AG04450 (cell line): Measurements from ENCODE around the gene MPRIP. TPM values are rescaled to one million over a fixed set of nuclear protein-coding genes. Genes with fewer than 3 reads are reported as not detected.

Source experiments
- CTCF ChIA-PET: fragments of 300-600, 350-600 bp; formaldehyde crosslinking; extraction: SDS; loops from one replicate; lab custom pipeline; 2022; ENCODE audit warnings: antibody characterized with exemption, inconsistent platforms; lab: Charles Lee
- POLR2A ChIA-PET: fragments of 350-600 bp; formaldehyde crosslinking; extraction: SDS; loops from one replicate; lab custom pipeline; 2021; ENCODE audit warnings: antibody characterized with exemption, inconsistent platforms; lab: Yijun Ruan, JAX
- DNase-seq: peaks from one replicate; pipeline ENCODE4 v3.0.0-alpha.2; 2011; ENCODE audit warnings: low read depth, low spot score
- H3K27ac ChIP-seq: one replicate; pipeline ENCODE4 v1.5.1; 2012; ENCODE audit warnings: low read depth, low read length, control low read depth
- H3K27me3 ChIP-seq: one replicate; pipeline ENCODE4 v1.6.0; 2012; ENCODE audit warnings: low read length; ENCODE audit not compliant: control insufficient read depth, insufficient read depth
- H3K4me3 ChIP-seq: 2 replicates; pipeline ENCODE4 v1.5.1; 2011; ENCODE audit warnings: mild to moderate bottlenecking, low read depth, low read length, control low read depth
- H3K9me3 ChIP-seq: 2 replicates; pipeline ENCODE4 v1.5.1; 2012; ENCODE audit warnings: low read length; ENCODE audit not compliant: control insufficient read depth, insufficient read depth
- polyA plus RNA-seq: library from polyadenylated mRNA; depleted of rRNA; stranded (reverse); fragments of >200 nt; gene quantifications from 2 replicates; pipeline ENCODE4 v1.2.3, GENCODE V29; 2011
- TF ChIP-seq, protein P1 (sequence below): IDR thresholded peaks from 2 replicates; pipeline ENCODE4 v1.5.1; 2011; ENCODE audit warnings: low read depth, low read length, control low read depth, inconsistent platforms

Gene MPRIP
- polyA plus RNA-seq, 1 experiment = 95.0 TPM

- CTCF ChIA-PET = no interaction called here
These were observed 47.8 kb downstream of the MPRIP start for GRCh38 chr17:17089796-17090641.

GRCh38 chr17:17090642-17091103 lies 48.4 kb downstream of the MPRIP start:
- TF ChIP-seq, protein P1, sequence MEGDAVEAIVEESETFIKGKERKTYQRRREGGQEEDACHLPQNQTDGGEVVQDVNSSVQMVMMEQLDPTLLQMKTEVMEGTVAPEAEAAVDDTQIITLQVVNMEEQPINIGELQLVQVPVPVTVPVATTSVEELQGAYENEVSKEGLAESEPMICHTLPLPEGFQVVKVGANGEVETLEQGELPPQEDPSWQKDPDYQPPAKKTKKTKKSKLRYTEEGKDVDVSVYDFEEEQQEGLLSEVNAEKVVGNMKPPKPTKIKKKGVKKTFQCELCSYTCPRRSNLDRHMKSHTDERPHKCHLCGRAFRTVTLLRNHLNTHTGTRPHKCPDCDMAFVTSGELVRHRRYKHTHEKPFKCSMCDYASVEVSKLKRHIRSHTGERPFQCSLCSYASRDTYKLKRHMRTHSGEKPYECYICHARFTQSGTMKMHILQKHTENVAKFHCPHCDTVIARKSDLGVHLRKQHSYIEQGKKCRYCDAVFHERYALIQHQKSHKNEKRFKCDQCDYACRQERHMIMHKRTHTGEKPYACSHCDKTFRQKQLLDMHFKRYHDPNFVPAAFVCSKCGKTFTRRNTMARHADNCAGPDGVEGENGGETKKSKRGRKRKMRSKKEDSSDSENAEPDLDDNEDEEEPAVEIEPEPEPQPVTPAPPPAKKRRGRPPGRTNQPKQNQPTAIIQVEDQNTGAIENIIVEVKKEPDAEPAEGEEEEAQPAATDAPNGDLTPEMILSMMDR = no peak
- Histone ChIP-seq H3K27ac (no peak overlapping the region), H3K9me3 (no peaks in the 10 kb centered on the region), H3K4me3 (no peak overlapping the region), H3K27me3 (no peaks in the 10 kb centered on the region)
- POLR2A ChIA-PET = no interaction called here
- CTCF ChIA-PET = no interaction called here
- no peak for DNase-seq

More at GRCh38 chr17:17089796-17090641, 47.8 kb downstream of the MPRIP start:
- Histone ChIP-seq H3K27ac (no peak overlapping the region), H3K27me3 (no peaks in the 10 kb centered on the region), H3K9me3 (no peaks in the 10 kb centered on the region), H3K4me3 (no peak overlapping the region)
- no peak for DNase-seq
- TF ChIP-seq, protein P1 = no peak
- POLR2A ChIA-PET = no interaction called here

GRCh38 chr17:17091276-17091675 lies 49.0 kb downstream of the MPRIP start:
- Histone ChIP-seq H3K27me3 (no peaks in the 10 kb centered on the region), H3K27ac (no peak overlapping the region), H3K9me3 (no peaks in the 10 kb centered on the region), H3K4me3 (no peak overlapping the region)
- TF ChIP-seq, protein P1 = no peak
- CTCF ChIA-PET = no interaction called here
- POLR2A ChIA-PET = no interaction called here
- no peak for DNase-seq

DNA sequence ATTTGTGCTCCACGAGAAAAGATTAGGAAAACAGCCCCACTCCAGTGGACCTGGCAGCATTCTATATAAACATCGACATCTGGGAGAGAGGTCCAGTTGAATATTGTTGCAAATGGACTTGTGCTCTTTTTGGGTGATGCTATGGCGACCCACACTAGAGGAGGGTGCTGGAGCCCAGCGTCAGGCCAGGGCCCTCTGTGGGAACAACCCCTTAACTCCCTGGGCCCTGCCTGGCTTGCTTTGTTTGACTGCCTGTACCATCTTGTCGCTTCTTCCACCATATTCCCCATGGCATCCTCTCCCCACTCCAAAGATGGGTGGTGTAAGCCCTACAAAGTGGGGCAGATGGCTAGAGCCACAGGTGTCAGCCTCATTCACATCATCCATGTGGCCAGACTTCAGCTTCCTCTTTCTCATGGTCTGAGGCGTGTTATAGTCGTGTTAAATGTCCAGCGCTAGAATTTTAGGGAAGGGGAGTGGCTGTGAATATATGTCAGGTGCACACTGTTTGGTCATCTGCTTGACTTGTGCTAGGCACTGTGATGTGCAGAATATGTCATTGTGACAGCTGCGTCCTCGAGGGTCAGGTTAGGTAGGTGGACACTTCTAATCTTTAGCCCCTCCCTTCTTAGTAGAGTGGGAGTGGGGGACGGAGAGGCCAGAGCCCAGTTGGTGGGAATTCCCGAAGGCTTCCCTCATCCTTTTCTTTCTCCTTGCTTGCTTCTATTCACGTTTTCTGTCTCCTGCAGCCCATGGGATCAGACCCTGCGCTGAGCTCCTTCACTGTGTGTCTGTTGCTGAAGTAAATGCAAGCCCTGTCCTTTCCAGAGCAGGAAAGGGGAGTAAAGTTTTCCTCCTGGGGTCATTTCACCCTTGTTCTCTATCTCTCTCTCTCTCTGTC lies 49.8 kb downstream of the MPRIP start:
- ChIA-PET CTCF (no interaction called here), POLR2A (no interaction called here)
- no peak overlapping the region for H3K4me3 ChIP-seq
- H3K9me3 ChIP-seq = no peaks in the 10 kb centered on the region
- no peaks in the 10 kb centered on the region for H3K27me3 ChIP-seq
- TF ChIP-seq, protein P1 = no peak
- no peak for DNase-seq
- no peak overlapping the region for H3K27ac ChIP-seq
